ENCODE measurements around the gene KDM1A.

KDM1A gene

DNA sequence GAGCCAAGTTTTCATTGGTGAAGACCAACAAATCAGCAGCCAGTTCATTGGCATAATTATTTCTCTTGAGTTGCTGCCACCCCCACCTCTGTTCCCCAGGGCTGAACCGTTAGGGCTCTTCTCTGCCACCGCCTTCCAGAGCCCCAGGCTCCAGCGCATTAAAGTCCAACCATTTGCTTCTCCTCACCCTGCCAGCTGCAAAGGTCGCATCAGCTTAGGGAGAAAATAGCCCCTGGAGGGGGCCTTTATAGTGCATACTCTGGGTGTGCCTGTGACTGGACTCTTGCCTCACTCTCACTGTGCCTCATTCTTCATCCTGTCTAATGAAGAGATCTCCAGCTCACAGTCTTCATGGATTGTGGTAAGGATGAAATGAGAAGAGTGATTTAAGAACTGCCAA lies 50.4 kb downstream of the KDM1A start:
- DNase-seq (ENCODE audit: low read depth in 2 of 2): no peak

DNA sequence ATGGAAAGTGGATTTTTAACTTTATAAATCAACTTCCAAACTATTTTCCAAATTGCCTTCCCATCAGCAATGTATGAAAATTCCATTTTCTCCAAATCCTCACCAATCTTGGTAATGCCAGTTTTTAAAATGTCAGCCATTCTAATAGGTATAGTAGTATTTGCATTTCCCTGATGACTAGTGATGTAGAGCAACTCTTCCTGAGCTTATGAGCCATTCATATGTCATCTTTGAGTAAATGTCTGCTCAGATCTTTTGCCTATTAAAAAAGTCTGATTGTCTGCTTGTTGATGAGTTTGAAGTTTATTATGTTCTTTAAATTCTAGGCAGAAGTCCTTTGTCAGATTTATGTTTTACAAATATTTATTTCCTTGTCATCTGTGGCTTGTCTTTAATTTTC lies 54.7 kb downstream of the KDM1A start:
- no peak for DNase-seq (ENCODE audit: low read depth in 2 of 2)

DNA sequence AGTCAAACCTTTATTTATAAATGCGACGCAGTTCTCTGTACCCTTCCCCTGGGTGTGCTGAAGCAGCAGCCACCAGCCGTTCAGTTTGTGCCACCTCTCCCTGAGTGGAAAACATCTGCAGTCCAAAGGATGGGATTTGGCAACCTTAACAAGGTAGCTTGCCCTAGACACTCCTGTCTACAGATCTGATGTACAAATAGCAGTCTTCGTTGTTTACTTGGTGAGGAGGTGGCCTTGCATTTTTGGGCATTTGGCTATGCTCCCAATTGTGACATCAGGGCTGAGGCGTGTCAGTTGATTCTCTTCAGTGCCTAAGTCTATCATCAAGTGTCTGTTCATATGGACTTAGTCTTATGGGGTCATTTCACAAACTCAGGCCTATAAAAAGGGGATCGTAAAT lies 59.8 kb downstream of the KDM1A start:
- no peak for DNase-seq (ENCODE audit: low read depth in 2 of 2)

DNA sequence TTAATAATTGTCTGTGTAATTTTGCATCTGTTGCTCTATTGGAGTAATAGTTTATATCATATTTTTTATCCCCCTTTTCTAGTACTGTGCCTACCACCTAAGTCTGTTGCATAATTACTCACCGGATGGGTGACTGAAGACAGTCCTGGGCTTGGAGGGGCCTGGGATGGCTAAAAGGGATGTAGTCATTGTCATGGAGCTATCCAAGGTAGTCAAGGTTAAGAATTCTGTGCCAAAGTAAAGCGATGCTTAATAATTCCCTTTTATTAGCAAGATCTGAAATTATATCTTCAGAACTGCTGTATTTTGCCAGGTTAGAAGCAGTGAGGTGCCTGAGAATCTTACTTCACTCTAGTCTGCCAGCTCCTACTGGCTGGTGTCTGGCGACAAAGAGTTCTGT lies 61.6 kb downstream of the KDM1A start:
- no peak for DNase-seq (ENCODE audit: low read depth in 2 of 2)

DNA sequence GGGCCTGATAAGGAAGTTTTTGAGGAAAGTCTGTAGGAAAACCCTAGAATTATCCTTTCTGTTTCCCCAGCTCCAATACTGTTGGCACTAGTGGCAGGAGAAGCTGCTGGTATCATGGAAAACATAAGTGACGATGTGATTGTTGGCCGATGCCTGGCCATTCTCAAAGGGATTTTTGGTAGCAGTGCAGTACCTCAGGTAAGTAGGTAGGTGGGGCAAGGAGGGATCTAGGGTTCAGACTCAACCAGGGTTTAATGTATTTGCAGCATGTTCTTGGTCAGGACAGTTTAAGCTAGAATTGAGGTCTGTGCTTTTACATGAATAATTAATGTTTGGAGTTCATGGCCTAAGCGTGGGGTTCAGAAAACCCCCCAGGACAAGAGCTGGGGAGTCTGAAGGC lies 62.1 kb downstream of the KDM1A start:
- DNase-seq (ENCODE audit: low read depth in 2 of 2): no peak

- no peak for DNase-seq (ENCODE audit: low read depth in 2 of 2)
Measured at GRCh38 chr1:23083714-23084480, 64.6 kb downstream of the KDM1A start.

- no peak for DNase-seq (ENCODE audit: low read depth in 2 of 2)
Measured at GRCh38 chr1:23084880-23085279, 65.6 kb downstream of the KDM1A start.

DNA sequence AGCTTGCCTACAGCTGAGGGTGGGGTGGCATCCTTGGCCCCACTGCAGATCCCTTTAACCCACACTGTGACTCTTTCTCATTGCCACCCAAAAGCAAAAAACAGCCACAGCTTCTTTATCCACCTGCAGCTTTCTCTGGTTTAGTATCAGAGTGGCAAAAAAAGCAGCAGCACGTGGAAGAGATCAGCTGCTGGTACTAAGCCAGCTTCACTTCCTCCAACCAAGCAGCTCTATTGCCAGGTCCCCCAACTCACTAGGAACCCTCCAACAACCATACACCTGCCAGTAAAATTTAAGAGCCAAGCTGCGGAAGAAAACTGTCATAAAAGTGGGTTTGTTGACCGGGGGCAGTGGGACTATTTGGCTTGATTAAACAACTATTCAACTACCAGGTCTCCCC lies 66.4 kb downstream of the KDM1A start:
- DNase-seq (ENCODE audit: low read depth in 2 of 2): no peak

DNA sequence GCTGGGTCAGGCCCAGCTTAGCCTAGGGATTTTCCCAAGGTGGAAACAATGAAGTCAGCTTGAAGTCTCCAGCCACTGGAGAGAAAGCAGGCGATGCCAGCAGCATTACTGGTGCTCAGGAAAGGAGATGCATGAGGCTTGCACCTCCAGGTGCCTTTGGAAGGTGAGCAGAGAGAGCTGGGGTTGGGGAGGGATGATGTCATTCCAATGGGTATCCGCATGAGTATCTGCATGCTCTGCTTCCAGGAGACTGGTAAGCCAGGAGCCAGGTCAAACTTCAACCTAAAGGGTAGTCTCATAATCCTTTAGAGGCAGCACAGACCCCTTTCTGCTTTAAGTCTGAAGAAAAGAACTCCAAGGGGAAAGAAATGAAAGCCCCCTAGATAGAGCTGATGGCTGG lies 68.8 kb downstream of the KDM1A start:
- no peak for DNase-seq (ENCODE audit: low read depth in 2 of 2)

GRCh38 chr1:23090056-23090455 lies 70.8 kb downstream of the KDM1A start:
- DNase-seq (ENCODE audit: low read depth in 2 of 2): no peak

DNA sequence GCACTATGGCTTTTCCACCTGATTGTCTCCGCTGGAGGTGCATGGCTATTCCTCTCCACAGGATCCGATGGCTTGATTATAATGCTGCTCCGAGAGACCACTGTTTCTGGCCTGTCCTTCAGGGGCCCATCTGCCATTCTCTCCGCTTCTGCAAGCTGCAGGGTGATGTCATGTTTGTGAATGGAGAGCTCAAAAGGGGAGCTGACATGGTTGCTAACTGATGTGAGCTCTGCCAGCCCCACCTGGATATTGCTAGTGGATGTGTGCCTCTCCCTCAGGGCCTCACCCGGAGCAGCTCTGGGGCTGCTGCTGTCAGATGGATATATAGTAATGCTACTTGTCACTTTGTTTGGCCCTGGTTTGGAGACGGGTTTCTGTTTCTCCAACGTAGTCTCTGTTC lies 72.3 kb downstream of the KDM1A start:
- no peak for DNase-seq (ENCODE audit: low read depth in 2 of 2)

- DNase-seq (ENCODE audit: low read depth in 2 of 2): no peak
Measured at GRCh38 chr1:23092447-23092846, 73.2 kb downstream of the KDM1A start.

- no peak for DNase-seq (ENCODE audit: low read depth in 2 of 2)
Measured at GRCh38 chr1:23097316-23097715, 78.0 kb downstream of the KDM1A start.

GRCh38 chr1:23098463-23099170 lies 79.3 kb downstream of the KDM1A start:
- peak in 1 of 2 donors; percentile 20 for DNase-seq (ENCODE audit: low read depth in 2 of 2)

GRCh38 chr1:23099171-23099536 lies 79.9 kb downstream of the KDM1A start:
- no peak for DNase-seq (ENCODE audit: low read depth in 2 of 2)

- DNase-seq (ENCODE audit: low read depth in 2 of 2): peak in 1 of 2 donors; percentile 13
Measured at GRCh38 chr1:23100074-23100748, 80.9 kb downstream of the KDM1A start.

DNA sequence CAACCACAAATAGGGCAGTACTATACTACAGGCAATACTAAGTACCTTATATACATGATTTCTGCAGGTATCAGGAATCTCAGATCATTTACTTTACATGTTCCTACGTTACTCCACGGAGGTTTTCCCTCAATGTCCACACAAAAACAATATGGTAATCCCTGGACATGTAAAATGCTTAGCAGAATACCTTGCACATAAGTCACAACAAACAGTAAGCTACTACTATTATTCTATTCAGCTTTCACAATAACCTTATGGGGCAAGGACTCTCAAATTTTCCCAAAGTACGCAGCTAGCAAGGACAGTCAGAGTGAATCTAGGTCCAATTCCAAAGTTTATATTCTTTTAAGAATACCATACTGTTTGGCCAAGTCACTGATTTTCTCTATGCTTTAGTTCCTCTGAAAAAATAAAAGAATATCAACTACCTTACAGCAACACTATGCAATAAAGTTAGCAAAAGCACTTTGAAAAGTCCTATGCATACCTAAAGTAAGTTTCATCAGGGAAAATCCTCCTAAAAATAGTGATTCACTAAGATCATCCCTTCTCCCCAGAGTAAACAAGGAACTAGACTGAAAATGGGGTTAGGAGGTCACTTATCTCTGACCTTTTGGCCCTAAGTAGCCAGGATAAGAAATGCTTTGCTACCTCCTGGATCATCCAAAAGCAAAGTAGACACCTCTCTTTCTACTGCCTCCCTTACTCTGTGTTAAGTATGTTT lies 82.0 kb downstream of the KDM1A start:
- no peak for DNase-seq (ENCODE audit: low read depth in 2 of 2)

GRCh38 chr1:23101887-23102286 lies 82.6 kb downstream of the KDM1A start:
- DNase-seq (ENCODE audit: low read depth in 2 of 2): no peak

DNA sequence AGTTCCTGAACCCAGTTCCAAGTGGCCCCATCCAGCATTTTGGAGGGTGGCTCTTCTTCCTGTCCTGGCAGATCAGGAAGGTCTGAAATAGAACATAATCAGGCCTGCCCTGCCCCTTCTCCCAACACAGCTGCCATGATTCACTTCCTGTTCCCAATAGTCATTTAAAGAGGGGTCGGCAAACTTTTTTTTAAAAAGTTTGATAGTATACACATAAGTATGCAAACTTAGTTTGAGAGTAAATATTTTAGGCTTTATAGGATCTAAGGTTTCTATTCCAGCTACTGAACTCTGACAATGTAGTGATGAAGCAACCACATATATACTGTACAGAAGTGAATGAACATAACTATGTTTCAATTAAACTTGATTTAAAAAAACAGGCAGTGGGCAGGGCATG lies 83.0 kb downstream of the KDM1A start:
- DNase-seq (ENCODE audit: low read depth in 2 of 2): no peak

GRCh38 chr1:23103001-23103889 lies 84.0 kb downstream of the KDM1A start:
- no peak for DNase-seq (ENCODE audit: low read depth in 2 of 2)

DNA sequence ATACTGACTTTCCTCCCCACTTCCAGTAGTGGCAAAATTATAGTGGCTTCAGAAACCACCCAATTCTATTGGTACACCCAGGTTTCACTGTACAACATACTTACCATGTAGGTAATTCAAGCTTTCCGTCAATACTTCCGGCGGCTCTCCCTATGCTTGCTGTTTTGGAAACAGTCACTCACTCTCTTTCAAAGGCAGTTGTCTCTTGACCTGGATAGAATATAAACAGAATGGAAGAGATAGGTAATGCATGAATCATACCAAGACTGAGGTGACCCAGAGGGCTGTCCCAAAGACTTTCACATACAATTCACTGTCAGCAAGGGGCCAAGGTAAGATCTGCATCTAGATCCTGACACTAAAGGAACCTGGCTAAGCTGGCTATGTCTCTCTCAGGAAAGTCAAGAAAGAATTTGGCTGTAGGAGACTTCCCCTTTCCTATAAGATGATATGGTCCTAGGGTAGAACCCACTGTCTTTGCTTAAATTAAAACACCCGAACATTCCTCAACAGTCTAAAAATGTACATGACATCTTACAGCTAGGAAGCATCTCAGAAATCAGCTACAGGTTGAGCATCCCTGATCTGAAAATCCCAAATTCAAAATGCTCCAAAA lies 89.8 kb downstream of the KDM1A start:
- DNase-seq (ENCODE audit: low read depth in 2 of 2): no peak
